ENCODE results near the gene RASAL2. TPM values are rescaled to one million over a fixed set of nuclear protein-coding genes. Genes with fewer than 3 reads are reported as not detected.

The RASAL2 gene
- total and polyA plus RNA-seq, 2 donors (not counting 1 experiment from before 2014, with no cell fraction given) = 11.9 to 21.8 TPM

DNA sequence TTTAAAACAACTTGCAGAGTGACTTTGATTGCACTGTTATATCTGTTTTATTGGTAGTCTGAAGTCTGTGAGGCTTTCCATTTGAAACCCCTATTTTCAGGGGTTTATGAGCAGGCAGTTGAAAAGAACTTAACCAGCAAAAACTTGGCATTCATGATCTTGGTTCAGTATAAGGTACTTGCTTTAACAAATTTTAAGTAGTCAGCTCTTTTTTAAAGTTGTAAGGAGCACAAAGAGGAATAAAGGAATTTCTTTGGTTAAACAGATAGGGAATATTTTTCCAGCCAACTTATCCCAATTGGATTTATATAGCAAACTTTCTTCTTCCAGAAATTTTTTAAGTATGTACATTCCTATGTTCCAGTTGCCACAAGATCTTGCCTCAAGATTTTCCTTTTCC, 138.2 kb downstream of the RASAL2 start:
- no peaks in the 10 kb centered on the region for H4K20me1 ChIP-seq (ENCODE audit: control insufficient read depth, extremely low read depth, insufficient read depth, low read length)
- H3K9me3 ChIP-seq (ENCODE audit: control insufficient read depth, insufficient read depth, low read depth, low read length) = no peaks in the 10 kb centered on the region
- no peak overlapping the region for H3K4me2 ChIP-seq (ENCODE audit: extremely low read depth, insufficient read depth, low read length)
- H2AFZ ChIP-seq (ENCODE audit: low read length) = no peak overlapping the region
- H3K27me3 ChIP-seq (ENCODE audit: control insufficient read depth, insufficient read depth, low read length) = no peaks in the 10 kb centered on the region
- no peak overlapping the region for H3K27ac ChIP-seq (ENCODE audit: insufficient read depth, low read length)
- TF ChIP-seq, protein P1, sequence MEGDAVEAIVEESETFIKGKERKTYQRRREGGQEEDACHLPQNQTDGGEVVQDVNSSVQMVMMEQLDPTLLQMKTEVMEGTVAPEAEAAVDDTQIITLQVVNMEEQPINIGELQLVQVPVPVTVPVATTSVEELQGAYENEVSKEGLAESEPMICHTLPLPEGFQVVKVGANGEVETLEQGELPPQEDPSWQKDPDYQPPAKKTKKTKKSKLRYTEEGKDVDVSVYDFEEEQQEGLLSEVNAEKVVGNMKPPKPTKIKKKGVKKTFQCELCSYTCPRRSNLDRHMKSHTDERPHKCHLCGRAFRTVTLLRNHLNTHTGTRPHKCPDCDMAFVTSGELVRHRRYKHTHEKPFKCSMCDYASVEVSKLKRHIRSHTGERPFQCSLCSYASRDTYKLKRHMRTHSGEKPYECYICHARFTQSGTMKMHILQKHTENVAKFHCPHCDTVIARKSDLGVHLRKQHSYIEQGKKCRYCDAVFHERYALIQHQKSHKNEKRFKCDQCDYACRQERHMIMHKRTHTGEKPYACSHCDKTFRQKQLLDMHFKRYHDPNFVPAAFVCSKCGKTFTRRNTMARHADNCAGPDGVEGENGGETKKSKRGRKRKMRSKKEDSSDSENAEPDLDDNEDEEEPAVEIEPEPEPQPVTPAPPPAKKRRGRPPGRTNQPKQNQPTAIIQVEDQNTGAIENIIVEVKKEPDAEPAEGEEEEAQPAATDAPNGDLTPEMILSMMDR (conservative IDR thresholded peaks at IDR 0.05 in 1 of 2, IDR thresholded peaks at IDR 0.05 in 1 of 2; ENCODE audit: low read depth in 1 of 2, low read length in 2 of 2) = no peak
- no peak for TF ChIP-seq EZH2 (IDR thresholded peaks at IDR 0.05; ENCODE audit: low read length, missing control alignments)
- H3K9ac ChIP-seq (ENCODE audit: insufficient read depth, low read length) = no peak overlapping the region
- DNase-seq (ENCODE audit: low read depth in 2 of 2) = no peak
- H3K4me3 ChIP-seq (replicated peaks in 1 of 4; ENCODE audit: control extremely low read depth in 1 of 4, insufficient read depth in 1 of 4, low read depth in 3 of 4, low read length in 4 of 4) = no peak overlapping the region
- peaks cover 9% of the 10 kb centered on the region for H3K79me2 ChIP-seq (ENCODE audit: control insufficient read depth, insufficient read depth, low read length)
- no peaks in the 10 kb centered on the region for H3K36me3 ChIP-seq (ENCODE audit: control insufficient read depth, insufficient read depth, low read length)
- peaks cover 2% of the 10 kb centered on the region for H3K4me1 ChIP-seq (ENCODE audit: control insufficient read depth, extremely low read depth, insufficient read depth, low read length)

DNA sequence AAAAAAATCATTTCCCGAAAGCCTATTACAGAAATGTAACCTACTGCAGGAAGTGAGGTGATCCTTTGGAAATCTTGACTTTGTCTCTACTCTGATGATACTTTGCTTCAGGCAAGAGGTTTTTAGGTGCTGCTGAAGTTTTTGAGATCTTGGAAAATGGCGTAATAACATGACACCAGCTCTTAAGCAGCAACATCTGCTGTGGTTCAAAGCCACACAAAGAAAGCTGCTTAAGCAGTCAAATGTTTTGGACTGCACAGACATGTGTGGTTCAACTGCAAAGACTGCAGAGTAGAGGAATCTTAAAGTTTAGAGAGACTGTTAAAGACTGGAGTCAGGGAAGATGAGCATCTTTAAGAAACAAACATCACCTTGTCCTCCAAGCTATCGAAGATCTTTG, 139.0 kb downstream of the RASAL2 start:
- no peak overlapping the region for H3K4me3 ChIP-seq (replicated peaks in 1 of 4; ENCODE audit: control extremely low read depth in 1 of 4, insufficient read depth in 1 of 4, low read depth in 3 of 4, low read length in 4 of 4)
- no peak overlapping the region for H2AFZ ChIP-seq (ENCODE audit: low read length)
- no peaks in the 10 kb centered on the region for H3K27me3 ChIP-seq (ENCODE audit: control insufficient read depth, insufficient read depth, low read length)
- H3K79me2 ChIP-seq (ENCODE audit: control insufficient read depth, insufficient read depth, low read length) = peaks cover 11% of the 10 kb centered on the region
- no peaks in the 10 kb centered on the region for H3K36me3 ChIP-seq (ENCODE audit: control insufficient read depth, insufficient read depth, low read length)
- peaks cover 2% of the 10 kb centered on the region for H3K4me1 ChIP-seq (ENCODE audit: control insufficient read depth, extremely low read depth, insufficient read depth, low read length)
- H3K4me2 ChIP-seq (ENCODE audit: extremely low read depth, insufficient read depth, low read length) = no peak overlapping the region
- peak; percentile 34 to 53 for DNase-seq (ENCODE audit: low read depth in 2 of 2)
- H3K9ac ChIP-seq (ENCODE audit: insufficient read depth, low read length) = no peak overlapping the region
- no peak for TF ChIP-seq EZH2 (IDR thresholded peaks at IDR 0.05; ENCODE audit: low read length, missing control alignments)
- TF ChIP-seq, protein P1 (conservative IDR thresholded peaks at IDR 0.05 in 1 of 2, IDR thresholded peaks at IDR 0.05 in 1 of 2; ENCODE audit: low read depth in 1 of 2, low read length in 2 of 2) = no peak
- no peak overlapping the region for H3K27ac ChIP-seq (ENCODE audit: insufficient read depth, low read length)
- H4K20me1 ChIP-seq (ENCODE audit: control insufficient read depth, extremely low read depth, insufficient read depth, low read length) = no peaks in the 10 kb centered on the region
- H3K9me3 ChIP-seq (ENCODE audit: control insufficient read depth, insufficient read depth, low read depth, low read length) = no peaks in the 10 kb centered on the region

DNA sequence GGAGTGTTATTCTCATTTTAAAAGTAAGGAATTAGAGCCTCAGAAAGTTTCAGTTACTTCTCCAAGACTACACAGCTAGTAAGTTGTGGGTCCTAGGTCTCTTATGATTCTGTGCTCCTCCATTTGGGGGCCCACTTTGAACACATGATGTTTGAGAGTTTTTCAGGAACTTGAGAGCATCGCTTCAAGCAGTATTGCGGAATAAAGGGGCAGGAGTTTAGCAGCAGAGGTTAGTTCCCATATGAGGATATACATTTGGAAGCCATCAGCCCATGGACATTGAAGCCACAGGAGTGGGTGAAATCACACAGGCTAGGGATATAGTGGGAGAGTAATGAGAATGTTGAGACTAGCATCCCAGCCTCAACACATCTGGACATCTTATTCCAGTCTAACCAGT, 143.2 kb downstream of the RASAL2 start:
- Histone ChIP-seq H3K27ac (ENCODE audit: insufficient read depth, low read length) (no peak overlapping the region), H3K4me1 (ENCODE audit: control insufficient read depth, extremely low read depth, insufficient read depth, low read length) (peaks cover 17% of the 10 kb centered on the region), H3K4me2 (ENCODE audit: extremely low read depth, insufficient read depth, low read length) (no peak overlapping the region), H4K20me1 (ENCODE audit: control insufficient read depth, extremely low read depth, insufficient read depth, low read length) (no peaks in the 10 kb centered on the region), H3K79me2 (ENCODE audit: control insufficient read depth, insufficient read depth, low read length) (peaks cover 7% of the 10 kb centered on the region), H3K27me3 (ENCODE audit: control insufficient read depth, insufficient read depth, low read length) (no peaks in the 10 kb centered on the region), H2AFZ (ENCODE audit: low read length) (no peak overlapping the region), H3K36me3 (ENCODE audit: control insufficient read depth, insufficient read depth, low read length) (no peaks in the 10 kb centered on the region), H3K4me3 (replicated peaks in 1 of 4; ENCODE audit: control extremely low read depth in 1 of 4, insufficient read depth in 1 of 4, low read depth in 3 of 4, low read length in 4 of 4) (no peak overlapping the region), H3K9ac (ENCODE audit: insufficient read depth, low read length) (no peak overlapping the region), H3K9me3 (ENCODE audit: control insufficient read depth, insufficient read depth, low read depth, low read length) (no peaks in the 10 kb centered on the region)
- TF ChIP-seq EZH2 (IDR thresholded peaks at IDR 0.05; ENCODE audit: low read length, missing control alignments) = no peak
- TF ChIP-seq, protein P1 (conservative IDR thresholded peaks at IDR 0.05 in 1 of 2, IDR thresholded peaks at IDR 0.05 in 1 of 2; ENCODE audit: low read depth in 1 of 2, low read length in 2 of 2) = no peak
- no peak for DNase-seq (ENCODE audit: low read depth in 2 of 2)
